Testis (tissue), 2 donors: ENCODE measurements around the gene IMMP2L.

ENCODE experiments used
- CTCF ChIP-seq, 3 experiments: fragments of 450-650 bp in 2 of 3; fragments of 200-600 bp in 1 of 3; sonication (generic) in 1 of 3; IDR thresholded peaks; one replicate each; pipeline ENCODE4 v1.5.1; 2016 to 2019; ENCODE audit warnings: antibody characterized with exemption in 3 of 3, mild to moderate bottlenecking in 2 of 3, moderate library complexity in 1 of 3
- POLR2A ChIP-seq: fragments of 450-650 bp; IDR thresholded peaks from one replicate; pipeline ENCODE4 v1.6.1; 2017; ENCODE audit warnings: antibody characterized with exemption, mild to moderate bottlenecking, moderate library complexity

- TF ChIP-seq CTCF (IDR thresholded peaks at IDR 0.05), result no peak
- TF ChIP-seq POLR2A, result no peak
These were observed 573.3 kb downstream of the IMMP2L start for GRCh38 chr7:110988890-110989501.
